ENCODE results near the gene EXPH5. TPM values are rescaled to one million over a fixed set of nuclear protein-coding genes. Genes with fewer than 3 reads are reported as not detected.

EXPH5 gene
- total and polyA plus RNA-seq, 2 of the 8 experiments (the other 6 are each of a cell fraction or from before 2014, with no cell fraction given): 1.1 to 11.5 TPM

- no peak overlapping the region for H4K5ac ChIP-seq (ENCODE audit: insufficient read length, low read depth, low read length)
- FAIRE-seq: no peak
- TF ChIP-seq TAF1 (IDR thresholded peaks at IDR 0.05; ENCODE audit: low read depth, low read length): no peak
- TF ChIP-seq CTBP2 (IDR thresholded peaks at IDR 0.05; ENCODE audit: borderline replicate concordance, insufficient read depth, insufficient read length, low read length): no peak
- TF ChIP-seq JUN (IDR thresholded peaks at IDR 0.05; ENCODE audit: low read depth, low read length): no peak
- TF ChIP-seq RNF2 (IDR thresholded peaks at IDR 0.05; ENCODE audit: borderline replicate concordance, low read depth, low read length, missing control alignments, poor library complexity, severe bottlenecking): no peak
- TF ChIP-seq PHF8 (conservative IDR thresholded peaks at IDR 0.05; ENCODE audit: low read depth, low read length): no peak
- no peak for TF ChIP-seq ZNF274 (IDR thresholded peaks at IDR 0.05; ENCODE audit: borderline replicate concordance, extremely low read depth, low read length)
- no peak for TF ChIP-seq SIN3A (conservative IDR thresholded peaks at IDR 0.05 in 1 of 2, IDR thresholded peaks at IDR 0.05 in 1 of 2; ENCODE audit: low read depth in 1 of 2, low read length in 2 of 2)
- no peak for TF ChIP-seq GTF2F1 (IDR thresholded peaks at IDR 0.05; ENCODE audit: borderline replicate concordance, low read depth, low read length)
- no peak for TF ChIP-seq KDM1A (IDR thresholded peaks at IDR 0.05; ENCODE audit: borderline replicate concordance, low read length)
- TF ChIP-seq EP300 (IDR thresholded peaks at IDR 0.05; ENCODE audit: borderline replicate concordance in 1 of 2, low read depth in 2 of 2, low read length in 2 of 2): no peak
- no peak for TF ChIP-seq CHD2 (IDR thresholded peaks at IDR 0.05; ENCODE audit: low read length)
- TF ChIP-seq RXRA (IDR thresholded peaks at IDR 0.05; ENCODE audit: insufficient read depth, low read depth, low read length): no peak
Measured at GRCh38 chr11:108601150-108601549, 7.6 kb upstream of the EXPH5 start.

More at GRCh38 chr11:108601150-108601549, 7.6 kb upstream of the EXPH5 start:
- Histone ChIP-seq H3K79me1 (ENCODE audit: low read depth, low read length) (no peaks in the 10 kb centered on the region), H4K8ac (ENCODE audit: extremely low read depth, insufficient read depth, low read length) (no peak overlapping the region), H3K14ac (ENCODE audit: insufficient read length) (no peak overlapping the region), H3K4me2 (ENCODE audit: insufficient read depth in 1 of 2, low read depth in 2 of 2, low read length in 2 of 2) (no peak overlapping the region), H2BK20ac (ENCODE audit: low read length) (no peak overlapping the region), H2AFZ (ENCODE audit: low read length) (no peak overlapping the region), H2BK12ac (ENCODE audit: low read depth, low read length) (no peak overlapping the region), H2BK15ac (ENCODE audit: low read length) (no peak overlapping the region), H3K18ac (ENCODE audit: extremely low read depth, low read length) (no peak overlapping the region), H2BK120ac (replicated peaks; ENCODE audit: low read depth, low read length) (no peak overlapping the region), H3K36me3 (ENCODE audit: control insufficient read depth in 2 of 4, insufficient read depth in 4 of 4, low read length in 3 of 4) (no peaks in the 10 kb centered on the region), H3K79me2 (ENCODE audit: control insufficient read depth in 1 of 2, insufficient read depth in 2 of 2, low read length in 2 of 2) (no peaks in the 10 kb centered on the region), H3K4me1 (replicated peaks in 1 of 4; ENCODE audit: control insufficient read depth in 3 of 4, insufficient read depth in 4 of 4, low read length in 3 of 4) (no peaks in the 10 kb centered on the region), H3K9ac (replicated peaks in 1 of 4; ENCODE audit: extremely low read depth in 1 of 4, low read depth in 3 of 4, low read length in 3 of 4) (no peak overlapping the region), H3K23ac (ENCODE audit: insufficient read length) (no peak overlapping the region), H3K4ac (replicated peaks; ENCODE audit: insufficient read length, low read depth, low read length) (no peak overlapping the region), H3K56ac (replicated peaks; ENCODE audit: insufficient read length, low read depth, low read length) (no peak overlapping the region), H3K23me2 (ENCODE audit: low read depth, low read length) (no peaks in the 10 kb centered on the region; the same call in 1 of the 2 replicates), H3K27ac (ENCODE audit: low read depth, low read length) (no peak overlapping the region), H3K4me3 (ENCODE audit: extremely low read depth in 1 of 4, insufficient read depth in 2 of 4, low read depth in 3 of 4, low read length in 4 of 4) (no peak overlapping the region), H4K20me1 (replicated peaks in 1 of 2; ENCODE audit: control insufficient read depth in 1 of 2, insufficient read depth in 2 of 2, low read length in 2 of 2) (no peaks in the 10 kb centered on the region), H3K9me3 (ENCODE audit: insufficient read depth in 2 of 2, low read depth in 1 of 2, low read length in 1 of 2) (no peaks in the 10 kb centered on the region), H4K91ac (replicated peaks; ENCODE audit: insufficient read length, low read length) (no peak overlapping the region), H2AK5ac (ENCODE audit: low read depth, low read length) (no peak overlapping the region), H3K27me3 (replicated peaks in 1 of 4; ENCODE audit: control insufficient read depth in 3 of 4, extremely low read depth in 1 of 4, insufficient read depth in 3 of 4, low read length in 3 of 4) (no peaks in the 10 kb centered on the region), H2BK5ac (ENCODE audit: low read depth, low read length) (no peak overlapping the region)
- no peak for DNase-seq (ENCODE audit: low read depth in 1 of 2, low spot score in 2 of 2)
- POLR2A ChIA-PET (ENCODE audit: partially characterized antibody): no interaction called here
- CTCF ChIA-PET (ENCODE audit: partially characterized antibody): interaction anchor here (0.6 kb wide), 1 partner anchor 116 kb away, joined by 5 read pairs; no protein-coding TSS in a partner anchor
- WGBS, 2 experiments (ENCODE audit: extremely low coverage in 1 of 2, insufficient coverage in 1 of 2, insufficient read length in 1 of 2, insufficient replicate concordance in 2 of 2, low coverage in 1 of 2, low lambda C conversion rate in 2 of 2, missing lambda C conversion rate in 1 of 2): 91% methylated on average over 1 of the region's 1 CpG; no CpG with 5 or more reads in 1 of the 2 experiments
